GM18499 (cell line): ENCODE results near the gene GRIN1.

ENCODE experiments used
- ATAC-seq: cut with Tn5 transposase; IDR thresholded peaks from one replicate; pipeline ENCODE4 v1.9.1; 2021; ENCODE audit warnings: moderate number of reproducible peaks; ENCODE audit not compliant: insufficient read depth, unreplicated experiment

Gene GRIN1

GRCh38 chr9:137145731-137146526 is 7.0 kb downstream of the GRIN1 start:
- ATAC-seq, result no peak

- ATAC-seq, result no peak
These were observed 7.6 kb downstream of the GRIN1 start for GRCh38 chr9:137146527-137146918.

GRCh38 chr9:137147091-137147792 is 8.3 kb downstream of the GRIN1 start:
- ATAC-seq, result no peak

GRCh38 chr9:137147793-137148160 is 8.8 kb downstream of the GRIN1 start:
- ATAC-seq, result no peak

GRCh38 chr9:137148242-137148641 is 9.3 kb downstream of the GRIN1 start:
- ATAC-seq, result no peak

GRCh38 chr9:137148661-137149060 is 9.7 kb downstream of the GRIN1 start:
- no peak for ATAC-seq

GRCh38 chr9:137149363-137149762 is 10.4 kb downstream of the GRIN1 start:
- ATAC-seq, result no peak

- ATAC-seq, result no peak
These were observed 11.1 kb downstream of the GRIN1 start for GRCh38 chr9:137149942-137150616.

GRCh38 chr9:137150617-137151457 is 11.9 kb downstream of the GRIN1 start:
- ATAC-seq, result no peak

- ATAC-seq, result no peak
These were observed 14.0 kb downstream of the GRIN1 start for GRCh38 chr9:137152844-137153405.

GRCh38 chr9:137156567-137157375 is 17.8 kb downstream of the GRIN1 start:
- no peak for ATAC-seq

- ATAC-seq, result no peak
These were observed 18.9 kb downstream of the GRIN1 start for GRCh38 chr9:137157618-137158415.

GRCh38 chr9:137158625-137159024 is 19.7 kb downstream of the GRIN1 start:
- no peak for ATAC-seq

GRCh38 chr9:137159105-137160053 is 20.4 kb downstream of the GRIN1 start:
- no peak for ATAC-seq

GRCh38 chr9:137160054-137160425 is 21.1 kb downstream of the GRIN1 start:
- ATAC-seq, result no peak

GRCh38 chr9:137160716-137161557 is 22.0 kb downstream of the GRIN1 start:
- no peak for ATAC-seq
